HG02870 (cell line): Measurements from ENCODE around the gene SEC61B.

Source experiments
- ATAC-seq: cut with Tn5 transposase; IDR thresholded peaks from one replicate; pipeline ENCODE4 v1.9.1; 2021; ENCODE audit warnings: mild to moderate bottlenecking, moderate library complexity; ENCODE audit not compliant: unreplicated experiment

The SEC61B gene

GRCh38 chr9:99266255-99267023 is 44.4 kb downstream of the SEC61B start:
- ATAC-seq = peak; percentile 41

- ATAC-seq = no peak
Measured at GRCh38 chr9:99269416-99269815, 47.3 kb downstream of the SEC61B start.

GRCh38 chr9:99270491-99270890 is 48.4 kb downstream of the SEC61B start:
- no peak for ATAC-seq

DNA sequence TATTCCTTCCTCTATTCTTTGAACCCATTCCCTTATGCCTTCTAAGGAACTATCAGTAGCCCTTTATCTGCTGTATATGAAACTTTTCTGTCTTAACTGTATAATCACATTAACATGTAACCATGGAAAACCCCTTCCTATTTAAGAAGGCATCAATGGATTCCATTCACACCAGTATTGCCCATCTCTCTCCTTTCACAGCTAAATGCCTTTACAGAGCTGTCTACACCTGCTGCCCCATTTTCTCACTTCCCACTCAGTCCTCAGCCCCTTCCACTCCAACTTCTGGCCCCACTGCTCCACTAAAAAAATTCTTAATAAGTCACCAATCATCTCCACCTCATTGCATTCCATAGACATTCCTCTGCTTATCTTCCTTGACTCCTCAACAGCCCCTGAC is 50.8 kb downstream of the SEC61B start:
- no peak for ATAC-seq

DNA sequence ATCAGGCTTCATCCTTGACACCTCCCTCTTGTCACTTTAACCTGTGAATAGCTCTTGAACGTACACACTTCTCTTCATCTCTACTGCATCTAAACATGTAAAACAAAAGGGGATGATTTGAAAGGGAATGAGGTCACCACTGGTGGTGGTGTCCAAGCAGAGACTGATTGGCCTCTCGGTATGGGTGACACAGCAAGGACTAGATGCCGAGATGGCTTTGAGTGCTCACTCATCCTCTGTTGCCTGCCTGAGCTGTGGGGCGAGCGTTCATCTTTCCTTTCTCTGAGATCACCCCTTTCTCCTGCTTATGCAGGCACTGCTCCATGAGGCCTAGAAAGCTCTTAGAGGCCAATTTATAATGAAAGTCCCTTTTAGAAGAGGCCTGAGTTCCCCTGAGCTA is 51.9 kb downstream of the SEC61B start:
- ATAC-seq = no peak

GRCh38 chr9:99274495-99274894 is 52.4 kb downstream of the SEC61B start:
- ATAC-seq = no peak
